DND-41 (cell line): ENCODE measurements around the gene SCGB1A1.

ENCODE experiments used
- ATAC-seq: fragments of 200-7000 bp; cut with Tn5 transposase; 3 replicates; pipeline ENCODE4 v1.9.1; 2021; ENCODE audit warnings: low read depth; ENCODE audit not compliant: insufficient read depth
- DNase-seq: peaks from one replicate; pipeline ENCODE4 v3.0.0-alpha.2; 2020
- H2AFZ ChIP-seq: 2 replicates; pipeline ENCODE4 v1.6.0; 2012; ENCODE audit warnings: low read depth, low read length
- H3K27ac ChIP-seq: 2 replicates; pipeline ENCODE4 v1.5.1; 2012; ENCODE audit warnings: low read length, inconsistent platforms
- H3K27me3 ChIP-seq: fragments of 200-600 bp; sonication (generic); 2 replicates; pipeline ENCODE4 v1.6.0; 2012; ENCODE audit warnings: low read length, mild to moderate bottlenecking, inconsistent platforms; ENCODE audit not compliant: insufficient read depth, poor library complexity
- H3K36me3 ChIP-seq: 2 replicates; pipeline ENCODE4 v1.5.1; 2012; ENCODE audit warnings: low read length, inconsistent platforms; ENCODE audit not compliant: insufficient read depth
- H3K4me1 ChIP-seq: 2 replicates; pipeline ENCODE4 v1.5.1; 2012; ENCODE audit warnings: mild to moderate bottlenecking, low read length; ENCODE audit not compliant: insufficient read depth
- H3K4me2 ChIP-seq: 2 replicates; pipeline ENCODE4 v1.6.0; 2012; ENCODE audit warnings: mild to moderate bottlenecking, moderate library complexity, low read length, inconsistent platforms; ENCODE audit not compliant: insufficient read depth
- H3K4me3 ChIP-seq, 2 experiments: fragments of 200-600 bp in 1 of 2; shearing (Covaris generic) in 1 of 2; 2 replicates each; pipeline ENCODE4 v1.5.1; 2012 to 2016; ENCODE audit warnings: inconsistent platforms in 2 of 2, low read length in 2 of 2, mild to moderate bottlenecking in 2 of 2, low read depth in 1 of 2, moderate library complexity in 1 of 2
- H3K79me2 ChIP-seq: 2 replicates; pipeline ENCODE4 v1.6.0; 2012; ENCODE audit warnings: low read length, inconsistent platforms; ENCODE audit not compliant: insufficient read depth
- H3K9ac ChIP-seq: 2 replicates; pipeline ENCODE4 v1.6.0; 2012; ENCODE audit warnings: low read depth, mild to moderate bottlenecking, inconsistent platforms, low read length, moderate library complexity
- H3K9me3 ChIP-seq: 2 replicates; pipeline ENCODE4 v1.5.1; 2012; ENCODE audit warnings: low read length, moderate library complexity, mild to moderate bottlenecking, inconsistent platforms; ENCODE audit not compliant: insufficient read depth, severe bottlenecking
- H4K20me1 ChIP-seq: 2 replicates; pipeline ENCODE4 v1.6.0; 2012; ENCODE audit warnings: low read length; ENCODE audit not compliant: insufficient read depth
- EZH2 ChIP-seq: IDR thresholded peaks from 3 replicates; pipeline ENCODE4 v1.6.1; 2012; ENCODE audit warnings: borderline replicate concordance, low read depth, mild to moderate bottlenecking, moderate library complexity, low read length, inconsistent platforms; ENCODE audit not compliant: severe bottlenecking
- TF ChIP-seq, protein P1 (sequence below): IDR thresholded peaks from 2 replicates; pipeline ENCODE4 v1.5.1; 2012; ENCODE audit warnings: borderline replicate concordance, low read length, moderate library complexity, mild to moderate bottlenecking; ENCODE audit not compliant: poor library complexity, severe bottlenecking; ENCODE audit errors: extremely low read depth

The SCGB1A1 gene

DNA sequence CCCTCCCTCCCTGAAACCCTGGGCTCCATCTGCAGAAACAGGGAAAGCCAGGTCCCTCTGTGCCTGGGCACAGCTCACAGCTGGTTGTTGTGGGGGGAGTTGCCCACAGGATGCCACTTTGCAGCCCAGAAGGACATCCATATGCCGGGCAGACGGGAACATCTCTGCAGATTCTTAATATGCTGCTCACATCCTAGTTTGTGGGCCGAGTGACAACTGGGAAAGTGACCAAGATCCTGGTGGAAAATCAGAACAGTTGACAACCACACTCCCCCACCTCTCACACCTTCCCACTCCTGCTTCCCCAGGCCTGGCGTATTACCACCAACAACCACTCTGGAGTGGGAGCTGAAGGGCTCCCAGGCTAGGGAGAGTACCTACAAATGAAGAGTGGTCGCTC is 7.3 kb upstream of the SCGB1A1 start:
- Histone ChIP-seq H3K9me3 (no peaks in the 10 kb centered on the region), H3K4me2 (no peak overlapping the region), H3K36me3 (no peaks in the 10 kb centered on the region), H3K9ac (no peak overlapping the region), H3K4me3 (no peak overlapping the region), H3K27ac (no peak overlapping the region), H3K4me1 (no peaks in the 10 kb centered on the region), H3K27me3 (no peaks in the 10 kb centered on the region), H4K20me1 (no peaks in the 10 kb centered on the region), H3K79me2 (no peaks in the 10 kb centered on the region), H2AFZ (no peak overlapping the region)
- no peak for ATAC-seq
- TF ChIP-seq EZH2, result no peak
- TF ChIP-seq, protein P1, sequence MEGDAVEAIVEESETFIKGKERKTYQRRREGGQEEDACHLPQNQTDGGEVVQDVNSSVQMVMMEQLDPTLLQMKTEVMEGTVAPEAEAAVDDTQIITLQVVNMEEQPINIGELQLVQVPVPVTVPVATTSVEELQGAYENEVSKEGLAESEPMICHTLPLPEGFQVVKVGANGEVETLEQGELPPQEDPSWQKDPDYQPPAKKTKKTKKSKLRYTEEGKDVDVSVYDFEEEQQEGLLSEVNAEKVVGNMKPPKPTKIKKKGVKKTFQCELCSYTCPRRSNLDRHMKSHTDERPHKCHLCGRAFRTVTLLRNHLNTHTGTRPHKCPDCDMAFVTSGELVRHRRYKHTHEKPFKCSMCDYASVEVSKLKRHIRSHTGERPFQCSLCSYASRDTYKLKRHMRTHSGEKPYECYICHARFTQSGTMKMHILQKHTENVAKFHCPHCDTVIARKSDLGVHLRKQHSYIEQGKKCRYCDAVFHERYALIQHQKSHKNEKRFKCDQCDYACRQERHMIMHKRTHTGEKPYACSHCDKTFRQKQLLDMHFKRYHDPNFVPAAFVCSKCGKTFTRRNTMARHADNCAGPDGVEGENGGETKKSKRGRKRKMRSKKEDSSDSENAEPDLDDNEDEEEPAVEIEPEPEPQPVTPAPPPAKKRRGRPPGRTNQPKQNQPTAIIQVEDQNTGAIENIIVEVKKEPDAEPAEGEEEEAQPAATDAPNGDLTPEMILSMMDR, result no peak
- no peak for DNase-seq

- no peaks in the 10 kb centered on the region for H4K20me1 ChIP-seq
- H3K36me3 ChIP-seq, result no peaks in the 10 kb centered on the region
- H2AFZ ChIP-seq, result no peak overlapping the region
- H3K4me3 ChIP-seq, result no peak overlapping the region
- H3K9me3 ChIP-seq, result no peaks in the 10 kb centered on the region
- TF ChIP-seq, protein P1, result no peak
- no peak for TF ChIP-seq EZH2
- no peak overlapping the region for H3K27ac ChIP-seq
- peaks cover 3% of the 10 kb centered on the region for H3K27me3 ChIP-seq
- no peaks in the 10 kb centered on the region for H3K79me2 ChIP-seq
- H3K4me1 ChIP-seq, result no peaks in the 10 kb centered on the region
- no peak overlapping the region for H3K9ac ChIP-seq
- no peak overlapping the region for H3K4me2 ChIP-seq
- no peak for ATAC-seq
- no peak for DNase-seq
These were observed 5.7 kb upstream of the SCGB1A1 start for GRCh38 chr11:62413060-62413696.

GRCh38 chr11:62416596-62416995 is 2.2 kb upstream of the SCGB1A1 start:
- H3K36me3 ChIP-seq, result no peaks in the 10 kb centered on the region
- no peak for TF ChIP-seq EZH2
- TF ChIP-seq, protein P1, result no peak
- no peak overlapping the region for H3K4me2 ChIP-seq
- H2AFZ ChIP-seq, result no peak overlapping the region
- H3K27ac ChIP-seq, result no peak overlapping the region
- no peak overlapping the region for H3K4me3 ChIP-seq
- no peaks in the 10 kb centered on the region for H3K4me1 ChIP-seq
- H4K20me1 ChIP-seq, result no peaks in the 10 kb centered on the region
- no peak for DNase-seq
- H3K27me3 ChIP-seq, result peaks cover 11% of the 10 kb centered on the region
- no peaks in the 10 kb centered on the region for H3K79me2 ChIP-seq
- H3K9ac ChIP-seq, result no peak overlapping the region
- no peaks in the 10 kb centered on the region for H3K9me3 ChIP-seq
- ATAC-seq, result no peak

DNA sequence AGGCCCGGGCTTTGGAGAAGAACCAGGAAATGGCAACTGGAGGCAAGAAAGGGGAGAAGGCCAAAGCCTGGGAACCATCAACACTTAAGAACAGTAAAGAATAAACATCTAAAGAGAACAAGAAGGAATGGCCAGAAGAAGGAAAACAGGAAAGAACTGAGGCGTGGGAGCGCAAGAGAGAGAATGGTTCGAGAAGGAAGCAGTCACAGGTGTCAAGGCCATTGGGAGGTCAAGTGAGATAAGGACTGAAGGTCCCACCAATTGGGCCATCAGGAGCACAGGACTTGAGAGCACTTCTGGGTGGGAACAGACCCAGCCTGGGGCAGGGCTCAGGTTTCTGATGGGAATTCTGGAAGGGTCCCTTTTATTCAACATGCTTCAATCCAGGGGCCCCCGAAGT is 697 bp upstream of the SCGB1A1 start:
- Histone ChIP-seq H4K20me1 (no peaks in the 10 kb centered on the region), H3K9ac (no peak overlapping the region), H3K4me2 (no peak overlapping the region), H2AFZ (no peak overlapping the region), H3K27me3 (peaks cover 14% of the 10 kb centered on the region), H3K27ac (no peak overlapping the region), H3K36me3 (no peaks in the 10 kb centered on the region), H3K79me2 (no peaks in the 10 kb centered on the region), H3K4me1 (no peaks in the 10 kb centered on the region), H3K4me3 (no peak overlapping the region), H3K9me3 (no peaks in the 10 kb centered on the region)
- DNase-seq (no peak), ATAC-seq (no peak)
- TF ChIP-seq EZH2, result no peak
- TF ChIP-seq, protein P1, result no peak
